ENCODE measurements around the gene POLDIP3. TPM values are rescaled to one million over a fixed set of nuclear protein-coding genes. Genes with fewer than 3 reads are reported as not detected.

The POLDIP3 gene
- 10 to 100 TPM; 77.2 to 80.6 TPM for total RNA-seq

- peak; percentile 99 for DNase-seq
- POLR2A ChIA-PET: interaction anchor here (0.5 to 3.6 kb wide), 38 partner anchors 9 to 1167 kb away, joined by 3 to 52 read pairs (median 5); partner anchors contain the start of genes ARFGAP3, ATP5MGL, CENPM and CYB5R3
- Mint-ChIP-seq H3K9me3 (ENCODE audit: insufficient read depth) (no peaks in the 10 kb centered on the region), H3K27me3 (ENCODE audit: low read depth) (no peaks in the 10 kb centered on the region), H3K36me3 (ENCODE audit: low read depth) (peaks cover 32% of the 10 kb centered on the region), H3K4me1 (ENCODE audit: low read depth) (peaks cover 58% of the 10 kb centered on the region), H3K4me3 (peak within 1 kb of the TSS; percentile 93), H3K27ac (peak within 1 kb of the TSS; percentile 98)
- CTCF ChIA-PET: interaction anchor here (0.9 to 1.3 kb wide), 4 partner anchors 12 to 170 kb away, joined by 4 read pairs; no protein-coding TSS in a partner anchor
- ATAC-seq: peak; percentile 66
Measured at GRCh38 chr22:42614312-42615091, at the start of gene POLDIP3. TSS of gene POLDIP3 (minus strand) at chr22:42614883. CDS start at chr22:42614857, 26 bp downstream.

GRCh38 chr22:42661985-42662831 is 47.5 kb upstream of the POLDIP3 start:
- DNase-seq (peak; percentile 82), ATAC-seq (peak; percentile 93)
- CTCF ChIA-PET: interaction anchor here (0.6 to 1.5 kb wide), 2 partner anchors 231 to 371 kb away, joined by 3 to 5 read pairs; no protein-coding TSS in a partner anchor
- H3K27ac Mint-ChIP-seq: no peak overlapping the region
- no peaks in the 10 kb centered on the region for H3K36me3 Mint-ChIP-seq (ENCODE audit: low read depth)
- no peaks in the 10 kb centered on the region for H3K9me3 Mint-ChIP-seq (ENCODE audit: insufficient read depth)
- POLR2A ChIA-PET: no interaction called here
- peaks cover 7% of the 10 kb centered on the region for H3K27me3 Mint-ChIP-seq (ENCODE audit: low read depth)
- H3K4me3 Mint-ChIP-seq: peak overlapping the region; percentile 42
- H3K4me1 Mint-ChIP-seq (ENCODE audit: low read depth): no peaks in the 10 kb centered on the region

GRCh38 chr22:42656578-42656977 is 41.9 kb upstream of the POLDIP3 start:
- H3K27ac Mint-ChIP-seq: no peak overlapping the region
- ATAC-seq: no peak
- H3K36me3 Mint-ChIP-seq (ENCODE audit: low read depth): no peaks in the 10 kb centered on the region
- H3K4me1 Mint-ChIP-seq (ENCODE audit: low read depth): no peaks in the 10 kb centered on the region
- peaks cover 2% of the 10 kb centered on the region for H3K27me3 Mint-ChIP-seq (ENCODE audit: low read depth)
- H3K4me3 Mint-ChIP-seq: no peak overlapping the region
- no peaks in the 10 kb centered on the region for H3K9me3 Mint-ChIP-seq (ENCODE audit: insufficient read depth)
- DNase-seq: no peak
- CTCF ChIA-PET: interaction anchor here (1.5 kb wide), 1 partner anchor 35 kb away, joined by 4 read pairs; no protein-coding TSS in a partner anchor
- POLR2A ChIA-PET: no interaction called here

- no peaks in the 10 kb centered on the region for H3K9me3 Mint-ChIP-seq (ENCODE audit: insufficient read depth)
- DNase-seq (no peak), ATAC-seq (no peak)
- H3K36me3 Mint-ChIP-seq (ENCODE audit: low read depth): no peaks in the 10 kb centered on the region
- no peak overlapping the region for H3K27ac Mint-ChIP-seq
- CTCF ChIA-PET: interaction anchor here (1.5 kb wide), 1 partner anchor 13 kb away, joined by 3 read pairs; no protein-coding TSS in a partner anchor
- no peak overlapping the region for H3K4me3 Mint-ChIP-seq
- no peaks in the 10 kb centered on the region for H3K4me1 Mint-ChIP-seq (ENCODE audit: low read depth)
- H3K27me3 Mint-ChIP-seq (ENCODE audit: low read depth): peaks cover 4% of the 10 kb centered on the region
- POLR2A ChIA-PET: interaction anchor here (0.7 kb wide), 1 partner anchor 493 kb away, joined by 4 read pairs; no protein-coding TSS in a partner anchor
Measured at GRCh38 chr22:42655693-42656092, 41.0 kb upstream of the POLDIP3 start.

GRCh38 chr22:42654436-42655073 is 39.9 kb upstream of the POLDIP3 start:
- H3K27me3 Mint-ChIP-seq (ENCODE audit: low read depth): peaks cover 4% of the 10 kb centered on the region
- CTCF ChIA-PET: interaction anchor here (1.5 to 1.7 kb wide), 2 partner anchors 9 to 14 kb away, joined by 3 to 5 read pairs; no protein-coding TSS in a partner anchor
- POLR2A ChIA-PET: interaction anchor here (0.6 kb wide), 1 partner anchor 503 kb away, joined by 3 read pairs; no protein-coding TSS in a partner anchor
- H3K4me1 Mint-ChIP-seq (ENCODE audit: low read depth): peaks cover 2% of the 10 kb centered on the region
- H3K4me3 Mint-ChIP-seq: no peak overlapping the region
- H3K27ac Mint-ChIP-seq: no peak overlapping the region
- H3K9me3 Mint-ChIP-seq (ENCODE audit: insufficient read depth): no peaks in the 10 kb centered on the region
- H3K36me3 Mint-ChIP-seq (ENCODE audit: low read depth): no peaks in the 10 kb centered on the region
- DNase-seq: no peak
- no peak for ATAC-seq

GRCh38 chr22:42653999-42654398 is 39.3 kb upstream of the POLDIP3 start:
- H3K36me3 Mint-ChIP-seq (ENCODE audit: low read depth): no peaks in the 10 kb centered on the region
- POLR2A ChIA-PET: interaction anchor here (0.6 kb wide), 1 partner anchor 504 kb away, joined by 3 read pairs; no protein-coding TSS in a partner anchor
- CTCF ChIA-PET: interaction anchor here (1.7 kb wide), 1 partner anchor 9 kb away, joined by 5 read pairs; no protein-coding TSS in a partner anchor
- ATAC-seq: no peak
- peaks cover 4% of the 10 kb centered on the region for H3K27me3 Mint-ChIP-seq (ENCODE audit: low read depth)
- H3K4me3 Mint-ChIP-seq: no peak overlapping the region
- H3K9me3 Mint-ChIP-seq (ENCODE audit: insufficient read depth): no peaks in the 10 kb centered on the region
- H3K4me1 Mint-ChIP-seq (ENCODE audit: low read depth): peaks cover 4% of the 10 kb centered on the region
- DNase-seq: no peak
- H3K27ac Mint-ChIP-seq: no peak overlapping the region

GRCh38 chr22:42651134-42651533 is 36.5 kb upstream of the POLDIP3 start:
- CTCF ChIA-PET: interaction anchor here (2.5 kb wide), 1 partner anchor 30 kb away, joined by 8 read pairs; no protein-coding TSS in a partner anchor
- peaks cover 2% of the 10 kb centered on the region for H3K36me3 Mint-ChIP-seq (ENCODE audit: low read depth)

GRCh38 chr22:42649246-42650099 is 34.8 kb upstream of the POLDIP3 start, which contains the start of gene CYB5R3:
TSS of gene CYB5R3 (minus strand) at chr22:42649392. CDS start at chr22:42649315, 77 bp downstream.
- peak within 1 kb of the TSS; percentile 99 for H3K27ac Mint-ChIP-seq
- peaks cover 22% of the 10 kb centered on the region for H3K4me1 Mint-ChIP-seq (ENCODE audit: low read depth)
- H3K27me3 Mint-ChIP-seq (ENCODE audit: low read depth): peaks cover 2% of the 10 kb centered on the region
- POLR2A ChIA-PET: interaction anchor here (0.6 to 4.2 kb wide), 11 partner anchors 11 to 438 kb away, joined by 3 to 52 read pairs (median 4); partner anchors contain the start of gene POLDIP3
- CTCF ChIA-PET: interaction anchor here (1.4 to 2.5 kb wide), 2 partner anchors 14 to 28 kb away, joined by 4 to 8 read pairs; no protein-coding TSS in a partner anchor
- no peaks in the 10 kb centered on the region for H3K9me3 Mint-ChIP-seq (ENCODE audit: insufficient read depth)
- H3K36me3 Mint-ChIP-seq (ENCODE audit: low read depth): peaks cover 4% of the 10 kb centered on the region
- ATAC-seq (peak; percentile 85), DNase-seq (peak; percentile 81)
- H3K4me3 Mint-ChIP-seq: peak within 1 kb of the TSS; percentile 92

More at GRCh38 chr22:42651134-42651533, 36.5 kb upstream of the POLDIP3 start:
- H3K4me3 Mint-ChIP-seq: no peak overlapping the region
- POLR2A ChIA-PET: interaction anchor here (0.7 kb wide), 1 partner anchor 513 kb away, joined by 3 read pairs; no protein-coding TSS in a partner anchor
- H3K27me3 Mint-ChIP-seq (ENCODE audit: low read depth): peaks cover 4% of the 10 kb centered on the region
- peaks cover 13% of the 10 kb centered on the region for H3K4me1 Mint-ChIP-seq (ENCODE audit: low read depth)
- H3K27ac Mint-ChIP-seq: no peak overlapping the region
- ATAC-seq (no peak), DNase-seq (no peak)
- H3K9me3 Mint-ChIP-seq (ENCODE audit: insufficient read depth): no peaks in the 10 kb centered on the region

GRCh38 chr22:42648368-42649245 is 33.9 kb upstream of the POLDIP3 start:
- peak overlapping the region; percentile 92 for H3K4me3 Mint-ChIP-seq
- H3K9me3 Mint-ChIP-seq (ENCODE audit: insufficient read depth): no peaks in the 10 kb centered on the region
- ATAC-seq (peak; percentile 74), DNase-seq (peak; percentile 66)
- peak overlapping the region; percentile 99 for H3K27ac Mint-ChIP-seq
- H3K36me3 Mint-ChIP-seq (ENCODE audit: low read depth): peaks cover 4% of the 10 kb centered on the region
- ChIA-PET POLR2A (interaction anchor here (0.6 to 4.2 kb wide), 10 partner anchors 12 to 450 kb away, joined by 3 to 52 read pairs (median 3); partner anchors contain the start of gene POLDIP3), CTCF (interaction anchor here (1.4 to 2.5 kb wide), 2 partner anchors 15 to 27 kb away, joined by 4 to 8 read pairs; no protein-coding TSS in a partner anchor)
- H3K4me1 Mint-ChIP-seq (ENCODE audit: low read depth): peaks cover 24% of the 10 kb centered on the region
- H3K27me3 Mint-ChIP-seq (ENCODE audit: low read depth): peaks cover 2% of the 10 kb centered on the region

Measured in activated CD8-positive, alpha-beta T cell treated with anti-CD3 and anti-CD28 coated beads, Interleukin-2, amount 10 ng/mL, durations not matched to agents 7 days and 5 days (primary cell).